H1 (cell line): ENCODE results near the gene SMIM13. TPM values are rescaled to one million over a fixed set of nuclear protein-coding genes. Genes with fewer than 3 reads are reported as not detected.
A peak's percentile ranks its signal among the peaks of the same experiment; 100 is the strongest.

Source experiments
- CTCF ChIA-PET: fragments of 300-600 bp; sonication (Branson Sonifier 250); formaldehyde crosslinking; loops from one replicate; lab custom pipeline; 2021; ENCODE audit not compliant: partially characterized antibody; lab: Charles Lee
- POLR2A ChIA-PET: fragments of 300-600 bp; sonication (Branson Sonifier 250); formaldehyde crosslinking; loops from one replicate; lab custom pipeline; 2021; ENCODE audit warnings: inconsistent platforms; ENCODE audit not compliant: partially characterized antibody; lab: Charles Lee
- DNase-seq, 2 experiments: peaks; one replicate each; pipeline versions ENCODE4 v3.0.0 to v3.0.0-alpha.2; 2010 to 2022; ENCODE audit warnings: low spot score in 2 of 2, low read depth in 1 of 2, mixed read lengths in 1 of 2
- FAIRE-seq: peaks from 2 replicates; lab custom pipeline; 2011; peaks lifted over from hg19 to GRCh38; lab: Jason Lieb, UNC
- H2AFZ ChIP-seq: 2 replicates; pipeline ENCODE4 v1.8.1; 2012; ENCODE audit warnings: low read length, inconsistent platforms
- H2AK5ac ChIP-seq: 2 replicates; pipeline ENCODE4 v1.6.1; 2013; ENCODE audit warnings: low read depth, low read length
- H2BK120ac ChIP-seq: replicated peaks from 2 replicates; pipeline ENCODE3; 2013; ENCODE audit warnings: low read depth, low read length, inconsistent platforms
- H2BK12ac ChIP-seq: 2 replicates; pipeline ENCODE4 v1.6.1; 2013; ENCODE audit warnings: low read depth, low read length
- H2BK15ac ChIP-seq: 2 replicates; pipeline ENCODE4 v1.6.1; 2013; ENCODE audit warnings: low read length
- H2BK20ac ChIP-seq: 2 replicates; pipeline ENCODE4 v1.6.1; 2013; ENCODE audit warnings: low read length
- H2BK5ac ChIP-seq: 2 replicates; pipeline ENCODE4 v1.6.1; 2013; ENCODE audit warnings: low read depth, low read length
- H3K14ac ChIP-seq: 2 replicates; pipeline ENCODE4 v1.6.1; 2013; ENCODE audit warnings: inconsistent platforms; ENCODE audit not compliant: insufficient read length
- H3K18ac ChIP-seq: 2 replicates; pipeline ENCODE4 v1.6.1; 2013; ENCODE audit warnings: low read length; ENCODE audit errors: extremely low read depth
- H3K23ac ChIP-seq: 2 replicates; pipeline ENCODE4 v1.6.1; 2013; ENCODE audit warnings: inconsistent platforms; ENCODE audit not compliant: insufficient read length
- H3K23me2 ChIP-seq: 2 replicates; pipeline ENCODE4 v1.6.1; 2013; ENCODE audit warnings: low read depth, low read length
- H3K27ac ChIP-seq: 2 replicates; pipeline ENCODE4 v1.6.1; 2011; ENCODE audit warnings: low read depth, low read length, inconsistent platforms
- H3K27me3 ChIP-seq, 4 experiments: replicated peaks in 1 of 4; 1 replicate in 1 of 4; 2 replicates in 3 of 4; pipeline versions ENCODE4 v1.6.1 to v1.8.1; 2011 to 2013; ENCODE audit warnings: low read length in 3 of 4, mild to moderate bottlenecking in 3 of 4, inconsistent platforms in 2 of 4, mixed read lengths in 2 of 4, moderate library complexity in 1 of 4; ENCODE audit not compliant: control insufficient read depth in 3 of 4, insufficient read depth in 3 of 4; ENCODE audit errors: extremely low read depth in 1 of 4
- H3K36me3 ChIP-seq, 4 experiments: 2 replicates each; pipeline versions ENCODE4 v1.6.1 to v1.8.1; 2011 to 2013; ENCODE audit warnings: mild to moderate bottlenecking in 4 of 4, low read length in 3 of 4, moderate library complexity in 2 of 4, control low read depth in 1 of 4, inconsistent platforms in 1 of 4; ENCODE audit not compliant: insufficient read depth in 4 of 4, control insufficient read depth in 2 of 4
- H3K4ac ChIP-seq: replicated peaks from 2 replicates; pipeline ENCODE3; 2013; ENCODE audit warnings: low read length, low read depth, mixed read lengths, inconsistent platforms; ENCODE audit not compliant: insufficient read length
- H3K4me1 ChIP-seq, 4 experiments: replicated peaks in 1 of 4; 1 replicate in 1 of 4; 2 replicates in 3 of 4; pipeline versions ENCODE4 v1.6.1 to v1.8.1; 2011 to 2013; ENCODE audit warnings: low read length in 3 of 4, inconsistent platforms in 2 of 4, mixed read lengths in 1 of 4; ENCODE audit not compliant: insufficient read depth in 4 of 4, control insufficient read depth in 3 of 4
- H3K4me2 ChIP-seq, 2 experiments: 2 replicates each; pipeline versions ENCODE4 v1.6.1 to v1.8.1; 2011 to 2013; ENCODE audit warnings: low read depth in 2 of 2, low read length in 2 of 2, control low read depth in 1 of 2, inconsistent platforms in 1 of 2, mild to moderate bottlenecking in 1 of 2; ENCODE audit not compliant: insufficient read depth in 1 of 2
- H3K4me3 ChIP-seq, 4 experiments: fragments of 200-600, 300-600 bp in 1 of 4; sonication (generic), shearing (Covaris generic), sonication (Bioruptor Twin) in 1 of 4; 2 replicates each; pipeline versions ENCODE4 v1.5.1 to v1.8.1; 2011 to 2016; ENCODE audit warnings: low read length in 4 of 4, low read depth in 3 of 4, control low read depth in 2 of 4, inconsistent platforms in 2 of 4, mild to moderate bottlenecking in 2 of 4, mixed read lengths in 1 of 4, moderate library complexity in 1 of 4; ENCODE audit not compliant: insufficient read depth in 2 of 4; ENCODE audit errors: extremely low read depth in 1 of 4
- H3K56ac ChIP-seq: replicated peaks from 2 replicates; pipeline ENCODE3; 2013; ENCODE audit warnings: low read depth, mild to moderate bottlenecking, mixed read lengths, low read length, inconsistent platforms; ENCODE audit not compliant: insufficient read length
- H3K79me1 ChIP-seq: 2 replicates; pipeline ENCODE4 v1.6.1; 2013; ENCODE audit warnings: low read depth, low read length, control low read depth
- H3K79me2 ChIP-seq, 2 experiments: 2 replicates each; pipeline versions ENCODE4 v1.6.1 to v1.8.1; 2012 to 2013; ENCODE audit warnings: low read length in 2 of 2, mild to moderate bottlenecking in 2 of 2, inconsistent platforms in 1 of 2; ENCODE audit not compliant: insufficient read depth in 2 of 2, control insufficient read depth in 1 of 2
- H3K9ac ChIP-seq, 4 experiments: replicated peaks in 1 of 4; 1 replicate in 1 of 4; 2 replicates in 3 of 4; pipeline versions ENCODE4 v1.6.1 to v1.8.1; 2011 to 2013; ENCODE audit warnings: low read depth in 3 of 4, low read length in 3 of 4, control low read depth in 2 of 4, mild to moderate bottlenecking in 2 of 4, moderate library complexity in 2 of 4, inconsistent platforms in 1 of 4; ENCODE audit errors: extremely low read depth in 1 of 4
- H3K9me3 ChIP-seq, 2 experiments: 2 replicates each; pipeline versions ENCODE4 v1.6.1 to v1.8.1; 2012 to 2013; ENCODE audit warnings: mild to moderate bottlenecking in 2 of 2, moderate library complexity in 2 of 2, control low read depth in 1 of 2, inconsistent platforms in 1 of 2, low read depth in 1 of 2, low read length in 1 of 2, mixed read lengths in 1 of 2; ENCODE audit not compliant: insufficient read depth in 2 of 2
- H4K20me1 ChIP-seq, 2 experiments: replicated peaks in 1 of 2; 2 replicates each; pipeline versions ENCODE3 to v1.8.1; 2011 to 2013; ENCODE audit warnings: inconsistent platforms in 2 of 2, low read length in 2 of 2, mild to moderate bottlenecking in 1 of 2; ENCODE audit not compliant: insufficient read depth in 2 of 2, control insufficient read depth in 1 of 2
- H4K5ac ChIP-seq: 2 replicates; pipeline ENCODE4 v1.6.1; 2013; ENCODE audit warnings: low read length, low read depth, mixed read lengths, inconsistent platforms; ENCODE audit not compliant: insufficient read length
- H4K8ac ChIP-seq: 2 replicates; pipeline ENCODE4 v1.8.0; 2013; ENCODE audit warnings: mild to moderate bottlenecking, moderate library complexity, low read length, inconsistent platforms; ENCODE audit not compliant: insufficient read depth; ENCODE audit errors: extremely low read depth
- H4K91ac ChIP-seq: replicated peaks from 2 replicates; pipeline ENCODE3; 2013; ENCODE audit warnings: low read length, mixed read lengths, inconsistent platforms; ENCODE audit not compliant: insufficient read length
- CBX8 ChIP-seq: fragments of 300-800, 300-1000 bp; sonication (generic); IDR thresholded peaks from 2 replicates; pipeline ENCODE4 v1.7.1; 2016; ENCODE audit warnings: low read depth, low read length, borderline replicate concordance
- RAD21 ChIP-seq, 2 experiments: IDR thresholded peaks in 1 of 2; conservative IDR thresholded peaks in 1 of 2; 2 replicates each; pipeline ENCODE4 v1.6.1; 2011; ENCODE audit warnings: low read depth in 2 of 2, low read length in 2 of 2, improper control_type of control experiment in 1 of 2, inconsistent platforms in 1 of 2, mild to moderate bottlenecking in 1 of 2, moderate library complexity in 1 of 2
- SP1 ChIP-seq: IDR thresholded peaks from 2 replicates; pipeline ENCODE4 v1.6.1; 2011; ENCODE audit warnings: low read depth, low read length
- SP4 ChIP-seq: IDR thresholded peaks from 2 replicates; pipeline ENCODE4 v1.6.1; 2012; ENCODE audit warnings: low read length, inconsistent platforms
- TEAD4 ChIP-seq: IDR thresholded peaks from 2 replicates; pipeline ENCODE4 v1.6.1; 2012; ENCODE audit warnings: low read depth, low read length, inconsistent platforms, mixed read lengths
- WGBS, 2 experiments: shearing (Covaris generic) in 1 of 2; methylation state at CpG; one replicate each; pipeline versions ENCODE4 v1.1.6 to v1.1.7; 2013 to 2015; ENCODE audit warnings: low lambda C conversion rate in 2 of 2, mixed read lengths in 2 of 2, inconsistent platforms in 1 of 2, low coverage in 1 of 2, missing lambda C conversion rate in 1 of 2; ENCODE audit not compliant: insufficient replicate concordance in 2 of 2, insufficient coverage in 1 of 2, insufficient read length in 1 of 2; ENCODE audit errors: extremely low coverage in 1 of 2, missing lambda C conversion rate in 1 of 2; 5-methylcytosine and 5-hydroxymethylcytosine counted together
- polyA plus RNA-seq, 7 experiments: library from polyadenylated mRNA; depleted of rRNA in 3 of 7; stranded (reverse) in 5 of 7; unstranded in 2 of 7; fragments of >200 nt in 5 of 7; fragments of 200-250 nt in 2 of 7; gene quantifications; 1 replicate in 5 of 7; 2 replicates in 1 of 7; 4 replicates in 1 of 7; pipeline versions ENCODE4 v1.2.1 to v1.2.3, GENCODE V29; 2011 to 2013; ENCODE audit warnings: missing spikeins in 2 of 7, mixed read lengths in 2 of 7
- total RNA-seq: library from RNA; stranded (reverse); fragmentation: NEBNext Ultra II Directional; extraction: Animal tissue kit (Norgen Biotek cat#: 25700); gene quantifications from 2 replicates; pipeline ENCODE4 v1.2.1, GENCODE V29; 2021
- TF ChIP-seq, protein P1 (sequence below), 3 experiments: IDR thresholded peaks; 1 replicate in 2 of 3; 2 replicates in 1 of 3; pipeline versions ENCODE4 v1.5.1 to v1.6.1; 2011; ENCODE audit warnings: low read length in 3 of 3, mild to moderate bottlenecking in 3 of 3, inconsistent platforms in 2 of 3, low read depth in 1 of 3, moderate library complexity in 1 of 3; ENCODE audit not compliant: insufficient read depth in 1 of 3; ENCODE audit errors: control extremely low read depth in 1 of 3

The SMIM13 gene
- total and polyA plus RNA-seq, 2 of the 8 experiments (the other 6 are each of a cell fraction or from before 2014, with no cell fraction given): 1.7 to 10.6 TPM

- peak; percentile 80 for FAIRE-seq
- Histone ChIP-seq H2AFZ (no peak overlapping the region), H3K56ac (no peak overlapping the region), H2BK12ac (no peak overlapping the region), H4K5ac (no peak overlapping the region), H3K79me1 (no peaks in the 10 kb centered on the region), H3K9ac (no peak overlapping the region), H4K20me1 (no peaks in the 10 kb centered on the region), H3K18ac (no peak overlapping the region), H3K4ac (peak overlapping the region; percentile 35), H3K36me3 (no peaks in the 10 kb centered on the region), H2BK20ac (no peak overlapping the region), H2AK5ac (no peak overlapping the region), H3K27me3 (no peaks in the 10 kb centered on the region), H3K23ac (no peak overlapping the region), H2BK5ac (no peak overlapping the region), H3K4me1 (peaks cover 0 to 7% (median 4%) of the 10 kb centered on the region in 4 experiments; a peak in 3 of 7 replicates), H3K14ac (no peak overlapping the region), H4K8ac (no peak overlapping the region), H3K9me3 (no peaks in the 10 kb centered on the region), H3K23me2 (no peaks in the 10 kb centered on the region), H3K27ac (no peak overlapping the region), H3K79me2 (no peaks in the 10 kb centered on the region), H4K91ac (peak overlapping the region; percentile 5), H3K4me3 (no peak overlapping the region), H2BK15ac (no peak overlapping the region), H2BK120ac (no peak overlapping the region), H3K4me2 (no peak overlapping the region)
- WGBS, 2 experiments: 41% methylated on average over 6 of the region's 6 CpGs; no CpG with 5 or more reads in 1 of the 2 experiments
- POLR2A ChIA-PET: interaction anchor here (1.1 kb wide), 1 partner anchor 351 kb away, joined by 3 read pairs; no protein-coding TSS in a partner anchor
- CTCF ChIA-PET: interaction anchor here (0.6 to 4.5 kb wide), 20 partner anchors 11 to 464 kb away, joined by 3 to 82 read pairs (median 3); no protein-coding TSS in a partner anchor
- TF ChIP-seq CBX8: no peak
- TF ChIP-seq SP4: no peak
- peak; percentile 96 to 97 for TF ChIP-seq RAD21 (IDR thresholded peaks at IDR 0.05 in 1 of 2, conservative IDR thresholded peaks at IDR 0.05 in 1 of 2; ENCODE audit: low read depth in 2 of 2, low read length in 2 of 2)
- TF ChIP-seq TEAD4: no peak
- TF ChIP-seq, protein P1, sequence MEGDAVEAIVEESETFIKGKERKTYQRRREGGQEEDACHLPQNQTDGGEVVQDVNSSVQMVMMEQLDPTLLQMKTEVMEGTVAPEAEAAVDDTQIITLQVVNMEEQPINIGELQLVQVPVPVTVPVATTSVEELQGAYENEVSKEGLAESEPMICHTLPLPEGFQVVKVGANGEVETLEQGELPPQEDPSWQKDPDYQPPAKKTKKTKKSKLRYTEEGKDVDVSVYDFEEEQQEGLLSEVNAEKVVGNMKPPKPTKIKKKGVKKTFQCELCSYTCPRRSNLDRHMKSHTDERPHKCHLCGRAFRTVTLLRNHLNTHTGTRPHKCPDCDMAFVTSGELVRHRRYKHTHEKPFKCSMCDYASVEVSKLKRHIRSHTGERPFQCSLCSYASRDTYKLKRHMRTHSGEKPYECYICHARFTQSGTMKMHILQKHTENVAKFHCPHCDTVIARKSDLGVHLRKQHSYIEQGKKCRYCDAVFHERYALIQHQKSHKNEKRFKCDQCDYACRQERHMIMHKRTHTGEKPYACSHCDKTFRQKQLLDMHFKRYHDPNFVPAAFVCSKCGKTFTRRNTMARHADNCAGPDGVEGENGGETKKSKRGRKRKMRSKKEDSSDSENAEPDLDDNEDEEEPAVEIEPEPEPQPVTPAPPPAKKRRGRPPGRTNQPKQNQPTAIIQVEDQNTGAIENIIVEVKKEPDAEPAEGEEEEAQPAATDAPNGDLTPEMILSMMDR (IDR thresholded peaks at IDR 0.05; ENCODE audit: control extremely low read depth in 1 of 3, insufficient read depth in 1 of 3, low read depth in 1 of 3, low read length in 3 of 3): peak; percentile 88 to 94 (median 92)
- TF ChIP-seq SP1: no peak
- peak; percentile 38 to 82 for DNase-seq
Observed at GRCh38 chr6:11144393-11144851, 50.8 kb downstream of the SMIM13 start.
